K562 (cell line): ENCODE measurements around the gene GABRR3. TPM values are rescaled to one million over a fixed set of nuclear protein-coding genes. Genes with fewer than 3 reads are reported as not detected.

ENCODE experiments used
- ATAC-seq: fragments of 200-7000 bp; cut with Tn5 transposase; 3 replicates; pipeline ENCODE4 v1.9.1; 2020; ENCODE audit warnings: moderate library complexity
- BruUV-seq: library from RNA; stranded (reverse); fragments of 400-500 nt; replicated peaks from 2 replicates; lab custom pipeline; 2021; lab: Mats Ljungman, UMichigan
- CTCF ChIA-PET: fragments of 300-600 bp; formaldehyde crosslinking; extraction: SDS; loops from one replicate; lab custom pipeline; 2021; ENCODE audit warnings: low intra/inter-chr PET ratio; lab: Yijun Ruan, JAX
- POLR2A ChIA-PET: fragments of 300-600, 350-650 bp; sonication (Branson Sonifier 250); formaldehyde crosslinking; extraction: SDS; loops from one replicate; lab custom pipeline; 2021; ENCODE audit warnings: antibody characterized with exemption, inconsistent platforms; lab: Yijun Ruan, JAX
- DNase-seq, 4 experiments: peaks; one replicate each; pipeline versions ENCODE4 v3.0.0 to v3.0.0-alpha.2; 2011 to 2018; ENCODE audit warnings: low spot score in 3 of 4, mixed read lengths in 3 of 4; ENCODE audit errors: extremely low read depth in 1 of 4
- FAIRE-seq: peaks from 2 replicates; lab custom pipeline; 2011; peaks lifted over from hg19 to GRCh38; lab: Jason Lieb, UNC
- H2AFZ ChIP-seq: 2 replicates; pipeline ENCODE4 v1.6.0; 2011; ENCODE audit warnings: low read depth, low read length, control low read depth, inconsistent platforms
- H3K27ac ChIP-seq: fragments of 200-600 bp; 3 replicates; pipeline ENCODE4 v1.8.0; 2011; ENCODE audit warnings: low read depth, mild to moderate bottlenecking, control low read depth, inconsistent platforms, low read length, moderate library complexity, mixed read lengths; ENCODE audit errors: extremely low read depth
- H3K27me3 ChIP-seq, 2 experiments: fragments of 300-600 bp in 1 of 2; 2 replicates in 1 of 2; 3 replicates in 1 of 2; pipeline versions ENCODE4 v1.6.0 to v1.8.0; 2011; ENCODE audit warnings: inconsistent platforms in 2 of 2, low read length in 2 of 2, mild to moderate bottlenecking in 1 of 2, mixed read lengths in 1 of 2, moderate library complexity in 1 of 2; ENCODE audit not compliant: control insufficient read depth in 2 of 2, insufficient read depth in 2 of 2
- H3K36me3 ChIP-seq: fragments of 300-600 bp; 3 replicates; pipeline ENCODE4 v1.8.0; 2011; ENCODE audit warnings: mild to moderate bottlenecking, low read length, inconsistent platforms; ENCODE audit not compliant: control insufficient read depth, insufficient read depth
- H3K4me1 ChIP-seq, 2 experiments: fragments of 200-600 bp in 1 of 2; replicated peaks in 1 of 2; 2 replicates in 1 of 2; 3 replicates in 1 of 2; pipeline versions ENCODE4 v1.5.1 to v1.8.0; 2011; ENCODE audit warnings: inconsistent platforms in 2 of 2, low read length in 2 of 2, mild to moderate bottlenecking in 1 of 2, mixed read lengths in 1 of 2, moderate library complexity in 1 of 2; ENCODE audit not compliant: control insufficient read depth in 2 of 2, insufficient read depth in 2 of 2
- H3K4me2 ChIP-seq: 2 replicates; pipeline ENCODE4 v1.6.1; 2011; ENCODE audit warnings: low read length, control low read depth, inconsistent platforms, mixed read lengths; ENCODE audit not compliant: insufficient read depth
- H3K4me3 ChIP-seq: fragments of 200-600 bp; sonication (generic), shearing (Covaris generic); 2 replicates; pipeline ENCODE4 v1.5.1; 2016; ENCODE audit warnings: control low read depth, inconsistent platforms
- H3K79me2 ChIP-seq: fragments of 200-600 bp; 3 replicates; pipeline ENCODE4 v1.8.0; 2011; ENCODE audit warnings: low read length, inconsistent platforms; ENCODE audit not compliant: control insufficient read depth, insufficient read depth
- H3K9ac ChIP-seq, 2 experiments: 2 replicates each; pipeline versions ENCODE4 v1.6.0 to v1.6.1; 2011; ENCODE audit warnings: low read depth in 2 of 2, low read length in 2 of 2, control low read depth in 1 of 2, inconsistent platforms in 1 of 2, mild to moderate bottlenecking in 1 of 2, mixed read lengths in 1 of 2; ENCODE audit not compliant: insufficient read depth in 1 of 2
- H3K9me1 ChIP-seq: one replicate; pipeline ENCODE4 v1.6.0; 2011; ENCODE audit warnings: inconsistent platforms, mild to moderate bottlenecking, low read length, moderate library complexity; ENCODE audit not compliant: control insufficient read depth, insufficient read depth
- H3K9me3 ChIP-seq: replicated peaks from 2 replicates; pipeline ENCODE4 v1.5.1; 2011; ENCODE audit warnings: low read depth, low read length, inconsistent platforms; ENCODE audit not compliant: control insufficient read depth, insufficient read depth
- H4K20me1 ChIP-seq: replicated peaks from 2 replicates; pipeline ENCODE4 v1.6.1; 2011; ENCODE audit warnings: low read length, inconsistent platforms, mixed read lengths; ENCODE audit not compliant: control insufficient read depth, insufficient read depth
- HEY1 ChIP-seq: fragments of 250-450 bp; sonication (Bioruptor Pico); IDR thresholded peaks from 2 replicates; pipeline ENCODE4 v1.5.0; 2020; ENCODE audit warnings: mild to moderate bottlenecking, moderate library complexity, borderline replicate concordance
- RAD21 ChIP-seq, 2 experiments: fragments of 250-450 bp in 1 of 2; fragments of 450-650 bp in 1 of 2; sonication (Bioruptor Pico) in 1 of 2; formaldehyde crosslinking in 1 of 2; IDR thresholded peaks in 1 of 2; conservative IDR thresholded peaks in 1 of 2; 2 replicates each; pipeline versions ENCODE4 v1.4.0 to v1.8.0; 2020 to 2022; ENCODE audit warnings: mild to moderate bottlenecking in 2 of 2, moderate library complexity in 1 of 2
- ZNF57 ChIP-seq: fragments of 450-650 bp; formaldehyde crosslinking; IDR thresholded peaks from 2 replicates; pipeline ENCODE4 v1.4.0; 2020; ENCODE audit warnings: mild to moderate bottlenecking, moderate library complexity
- WGBS: fragments of 100-300 bp; shearing (Covaris generic); methylation state at CpG from one replicate; pipeline ENCODE4 v1.1.6; 2016; ENCODE audit warnings: low coverage, mixed read lengths; ENCODE audit not compliant: insufficient coverage; ENCODE audit errors: missing lambda C conversion rate; 5-methylcytosine and 5-hydroxymethylcytosine counted together
- in situ Hi-C: fragments of 300-500 bp; cut with MboI; formaldehyde crosslinking; loops from 4 replicates; pipeline ENCODE4 v1.15.0; 2018; ENCODE audit warnings: inconsistent platforms, mixed read lengths
- intact Hi-C: fragments of 100-400 bp; cut with micrococcal nuclease; formaldehyde crosslinking; loops from 2 replicates; pipeline ENCODE4 v1.14.2; 2022
- polyA plus RNA-seq, 8 experiments: library from polyadenylated mRNA; depleted of rRNA in 4 of 8; stranded (reverse) in 5 of 8; unstranded in 3 of 8; fragments of >200 nt; fragmentation: Nextera tagmentation in 2 of 8; fragmentation: Illumina TruSeq in 1 of 8; extraction: Ambion mirVana in 2 of 8; extraction: Trizol in 1 of 8; gene quantifications; 2 replicates each; pipeline versions ENCODE4 v1.2.1 to v1.2.3, GENCODE V29; 2011 to 2014; ENCODE audit warnings: inconsistent platforms in 1 of 8, missing spikeins in 1 of 8
- total RNA-seq, 7 experiments: library from RNA; depleted of rRNA in 6 of 7; stranded (reverse); fragments of >200 nt in 6 of 7; fragmentation: Illumina TruSeq in 2 of 7; extraction: Trizol in 2 of 7; gene quantifications; 2 replicates each; pipeline versions ENCODE4 v1.2.1 to v1.2.3, GENCODE V29; 2011 to 2021; ENCODE audit warnings: low replicate concordance in 1 of 7
- TF ChIP-seq, protein P1 (sequence below), 3 experiments: IDR thresholded peaks in 2 of 3; conservative IDR thresholded peaks in 1 of 3; 2 replicates each; pipeline ENCODE4 v1.5.1; 2011 to 2012; ENCODE audit warnings: low read length in 3 of 3, mild to moderate bottlenecking in 3 of 3, control low read depth in 2 of 3, improper control_type of control experiment in 1 of 3, inconsistent platforms in 1 of 3, low read depth in 1 of 3, mixed read lengths in 1 of 3, moderate library complexity in 1 of 3; ENCODE audit not compliant: insufficient read depth in 2 of 3

The GABRR3 gene
- total and polyA plus RNA-seq, 9 of the 15 experiments (the other 6 are each of a cell fraction or from before 2014, with no cell fraction given), result not detected

DNA sequence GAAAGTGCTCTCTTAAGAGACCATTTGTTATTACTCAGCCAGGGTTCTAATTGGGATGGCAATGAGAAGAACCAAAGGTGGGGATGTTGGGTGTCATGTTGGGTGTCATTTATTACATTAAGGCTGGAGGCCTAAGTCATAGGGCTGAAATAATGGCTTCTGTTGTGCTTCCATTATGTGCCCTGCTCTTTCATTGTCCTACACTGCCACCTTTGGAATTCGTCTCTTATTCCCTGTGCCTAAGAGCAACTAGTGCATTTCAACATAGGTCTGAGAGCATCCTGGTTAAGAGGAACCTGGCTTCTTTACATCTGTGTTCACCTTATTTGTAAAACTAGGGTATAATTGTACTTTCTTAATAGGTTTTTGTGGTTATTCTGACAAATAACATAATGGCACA lies 95.1 kb downstream of the GABRR3 start:
- BruUV-seq, result no TSS peak
- intact Hi-C loops (no loop called here), in situ Hi-C loops (no loop called here)
- Histone ChIP-seq H3K79me2 (no peaks in the 10 kb centered on the region), H3K9ac (no peak overlapping the region), H4K20me1 (no peaks in the 10 kb centered on the region), H3K9me1 (no peaks in the 10 kb centered on the region), H3K4me1 (no peaks in the 10 kb centered on the region; a peak in 1 of 5 replicates), H3K36me3 (peaks cover 20% of the 10 kb centered on the region; the same call in 2 of the 3 replicates), H3K4me2 (no peak overlapping the region), H3K27ac (no peak overlapping the region), H3K9me3 (no peaks in the 10 kb centered on the region), H3K4me3 (no peak overlapping the region), H2AFZ (no peak overlapping the region), H3K27me3 (no peaks in the 10 kb centered on the region)
- DNase-seq, result peak in 1 of 4 experiments; percentile 11
- WGBS, result 33% methylated on average over 1 of the region's 1 CpG
- CTCF ChIA-PET, result no interaction called here
- ATAC-seq, result peak; percentile 42; the same call in 1 of the 3 replicates
- POLR2A ChIA-PET, result no interaction called here
- FAIRE-seq, result peak; percentile 19
- TF ChIP-seq, protein P1, sequence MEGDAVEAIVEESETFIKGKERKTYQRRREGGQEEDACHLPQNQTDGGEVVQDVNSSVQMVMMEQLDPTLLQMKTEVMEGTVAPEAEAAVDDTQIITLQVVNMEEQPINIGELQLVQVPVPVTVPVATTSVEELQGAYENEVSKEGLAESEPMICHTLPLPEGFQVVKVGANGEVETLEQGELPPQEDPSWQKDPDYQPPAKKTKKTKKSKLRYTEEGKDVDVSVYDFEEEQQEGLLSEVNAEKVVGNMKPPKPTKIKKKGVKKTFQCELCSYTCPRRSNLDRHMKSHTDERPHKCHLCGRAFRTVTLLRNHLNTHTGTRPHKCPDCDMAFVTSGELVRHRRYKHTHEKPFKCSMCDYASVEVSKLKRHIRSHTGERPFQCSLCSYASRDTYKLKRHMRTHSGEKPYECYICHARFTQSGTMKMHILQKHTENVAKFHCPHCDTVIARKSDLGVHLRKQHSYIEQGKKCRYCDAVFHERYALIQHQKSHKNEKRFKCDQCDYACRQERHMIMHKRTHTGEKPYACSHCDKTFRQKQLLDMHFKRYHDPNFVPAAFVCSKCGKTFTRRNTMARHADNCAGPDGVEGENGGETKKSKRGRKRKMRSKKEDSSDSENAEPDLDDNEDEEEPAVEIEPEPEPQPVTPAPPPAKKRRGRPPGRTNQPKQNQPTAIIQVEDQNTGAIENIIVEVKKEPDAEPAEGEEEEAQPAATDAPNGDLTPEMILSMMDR (IDR thresholded peaks at IDR 0.05 in 2 of 3, conservative IDR thresholded peaks at IDR 0.05 in 1 of 3; ENCODE audit: insufficient read depth in 2 of 3, low read depth in 1 of 3, low read length in 3 of 3), result peak in 1 of 3 experiments; percentile 17; a peak in 1 of 6 replicates
- TF ChIP-seq RAD21 (CRISPR knock-in tag; conservative IDR thresholded peaks at IDR 0.05 in 1 of 2, IDR thresholded peaks at IDR 0.05 in 1 of 2), result peak in 1 of 2 experiments; percentile 33; a peak in 1 of 4 replicates
- no peak for TF ChIP-seq ZNF57 (CRISPR knock-in tag)
- TF ChIP-seq HEY1 (CRISPR knock-in tag), result no peak
